ENCODE results near the gene DPP7.
"Not testable (repeated sequence)": the region's sequence is repeated elsewhere in the genome, so short reads cannot be mapped to it uniquely, and the experiment has no call there.

GRCh38 chr9:137121927-137122795 lies 7.6 kb upstream of the DPP7 start:
- not testable (repeated sequence) for TF ChIP-seq CTCF (conservative IDR thresholded peaks at IDR 0.05; ENCODE audit: low read depth in 2 of 2); EZH2phosphoT487 (IDR thresholded peaks at IDR 0.05; ENCODE audit: unreplicated experiment); EZH2 (IDR thresholded peaks at IDR 0.05; ENCODE audit: low read depth, unreplicated experiment); POLR2AphosphoS5 (IDR thresholded peaks at IDR 0.05; ENCODE audit: low read depth); ZNF331 (CRISPR knock-in tag; IDR thresholded peaks at IDR 0.05; ENCODE audit: low read depth); REST (IDR thresholded peaks at IDR 0.05; ENCODE audit: unreplicated experiment); CREB1 (CRISPR knock-in tag; IDR thresholded peaks at IDR 0.05; ENCODE audit: low read depth)
